Activated naive CD4-positive, alpha-beta T cell treated with Interleukin-2 at 50 U/mL for 16 hours (primary cell): Measurements from ENCODE around the gene PLXNB1.
A peak's percentile ranks its signal among the peaks of the same experiment; 100 is the strongest.
"Not testable (repeated sequence)": the region's sequence is repeated elsewhere in the genome, so short reads cannot be mapped to it uniquely, and the experiment has no call there.

ENCODE experiments used
- DNase-seq: peaks from one replicate; pipeline ENCODE4 v3.0.0-alpha.2; 2020

Gene PLXNB1

DNA sequence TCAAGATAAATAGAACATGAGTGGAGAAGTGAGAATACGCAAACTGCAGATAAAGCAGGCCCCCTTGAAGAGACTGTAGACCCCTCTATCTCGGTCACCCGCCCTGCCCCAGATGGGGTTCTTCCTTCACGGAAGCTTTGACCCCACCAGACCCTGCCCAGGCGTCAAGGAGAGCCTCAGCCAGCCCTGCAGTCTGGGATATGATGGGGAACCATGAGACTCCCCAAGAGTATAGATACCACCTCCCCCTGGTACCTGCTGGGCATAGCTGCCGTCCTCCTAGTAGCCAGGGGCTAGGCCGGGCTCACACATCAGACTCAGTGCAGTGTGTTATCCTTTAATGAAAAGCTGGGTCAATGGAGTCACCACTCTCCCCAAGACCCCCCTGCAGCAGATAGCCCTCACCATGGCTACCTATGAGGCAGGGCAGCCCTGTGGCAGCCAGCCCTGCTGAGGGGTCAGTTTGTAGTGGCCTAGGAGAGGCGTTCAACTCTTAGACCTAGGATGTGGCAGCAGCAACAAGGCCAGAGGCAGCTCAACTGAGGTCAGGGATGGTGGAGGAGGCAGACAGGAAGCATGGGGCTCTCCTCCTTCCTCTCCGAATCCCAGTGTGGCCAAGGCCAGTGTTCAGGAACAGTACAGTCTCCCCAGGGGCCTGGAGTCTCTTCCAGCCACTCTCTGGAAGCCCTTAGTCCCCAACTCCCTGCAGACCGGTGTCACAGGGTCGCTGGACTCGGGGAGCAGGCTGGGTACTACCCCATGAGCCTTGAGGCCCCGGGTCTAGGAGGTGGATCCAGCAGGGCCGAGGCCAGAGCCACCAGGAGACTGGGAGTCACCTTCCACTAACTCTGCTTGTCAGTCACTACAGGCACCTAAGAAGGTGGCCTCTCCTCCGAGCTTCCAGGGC, 26.1 kb downstream of the PLXNB1 start:
- DNase-seq = no peak

DNA sequence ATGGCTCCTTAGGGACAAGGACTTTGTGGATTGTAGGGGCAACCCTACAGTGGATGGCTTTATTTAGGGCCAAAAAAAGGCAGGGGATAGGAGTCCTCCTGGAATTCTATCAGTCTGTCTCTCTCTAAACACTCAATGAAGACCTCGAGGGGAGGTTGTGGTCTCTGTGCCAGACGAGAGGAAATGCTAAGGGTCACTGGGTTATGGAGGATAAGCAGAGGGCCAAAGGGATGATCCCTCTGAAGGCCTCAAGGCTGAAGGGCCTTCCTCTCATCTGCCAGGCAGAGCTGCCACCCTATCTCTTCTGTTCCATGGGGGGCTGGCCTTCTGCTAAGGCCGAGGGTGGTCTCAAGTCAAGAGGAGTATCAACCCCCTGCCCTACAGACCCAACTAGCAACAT, 27.0 kb downstream of the PLXNB1 start:
- DNase-seq = no peak

DNA sequence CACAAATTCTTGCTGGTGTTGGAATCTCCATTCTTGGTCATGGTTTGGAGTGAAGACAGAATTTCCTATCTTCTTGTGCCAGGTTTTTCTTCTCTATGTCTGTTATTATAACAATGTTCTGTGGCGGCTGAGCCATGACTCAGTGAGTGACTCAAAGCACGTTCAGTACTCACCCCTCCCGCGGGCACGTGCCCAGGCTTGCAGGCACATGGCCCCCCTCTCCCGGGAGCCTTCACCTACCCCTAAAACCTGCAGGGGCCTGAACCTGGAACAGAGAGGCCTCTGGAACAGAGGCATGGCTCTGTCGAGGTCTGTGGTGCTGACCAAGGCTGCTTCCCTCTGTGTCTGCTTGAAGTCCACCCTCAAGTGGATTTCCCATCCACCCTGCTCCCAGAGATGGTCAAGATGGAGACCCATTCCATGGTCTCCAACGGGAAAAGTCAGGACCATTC, 27.6 kb downstream of the PLXNB1 start:
- no peak for DNase-seq

DNA sequence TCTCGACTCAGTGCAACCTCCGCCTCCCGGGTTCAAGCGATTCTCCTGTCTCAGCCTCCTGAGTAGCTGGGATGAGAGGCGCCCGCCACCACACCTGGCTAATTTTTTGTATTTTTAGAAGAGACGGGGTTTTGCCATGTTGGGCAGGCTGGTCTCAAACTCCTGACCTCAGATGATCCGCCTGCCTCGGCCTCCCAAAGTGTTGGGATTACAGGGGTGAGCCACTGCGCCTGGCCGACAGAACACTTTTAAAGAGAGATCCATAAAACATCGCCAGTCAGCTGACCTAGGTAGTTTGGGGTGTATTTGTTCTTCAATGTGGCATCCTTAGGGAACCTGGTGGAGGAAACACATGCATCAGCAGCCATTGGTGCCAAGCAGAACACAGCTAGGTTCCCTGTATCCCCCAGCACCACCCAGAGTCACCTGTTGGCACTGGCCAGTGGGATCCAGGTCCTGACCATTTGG, 28.4 kb downstream of the PLXNB1 start:
- DNase-seq = not testable (repeated sequence)

DNA sequence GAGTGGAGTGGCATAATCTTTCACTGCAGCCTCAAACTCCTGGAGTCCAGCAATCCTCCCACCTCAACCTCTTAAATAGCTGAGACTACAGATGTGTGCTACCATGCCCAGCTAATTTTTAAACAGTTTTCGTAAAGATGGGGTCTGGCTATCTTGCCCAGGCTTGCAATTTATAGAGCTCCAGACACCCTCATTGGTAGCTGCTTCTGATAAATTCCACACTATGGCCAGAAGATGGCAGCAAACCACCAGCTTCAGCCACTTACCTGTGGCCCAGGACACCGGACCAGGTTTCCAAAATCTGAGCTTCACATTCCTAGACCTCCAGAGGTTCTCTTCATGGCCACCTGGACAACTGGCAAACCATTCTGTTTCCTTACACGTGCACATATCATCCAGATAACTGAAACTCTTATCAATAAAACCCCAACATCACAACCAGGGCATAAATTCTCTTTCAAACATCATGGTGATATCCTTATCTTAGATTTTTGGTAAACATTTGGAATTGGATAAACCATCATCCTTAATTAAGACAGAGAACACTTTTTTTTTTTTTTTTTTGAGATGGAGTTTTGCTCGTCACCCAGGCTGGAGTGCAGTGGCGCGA, 29.0 kb downstream of the PLXNB1 start:
- peak; percentile 65 for DNase-seq

- DNase-seq = no peak
These were observed 30.3 kb downstream of the PLXNB1 start for GRCh38 chr3:48399387-48400172.

- DNase-seq = no peak
These were observed 31.0 kb downstream of the PLXNB1 start for GRCh38 chr3:48398701-48399386.

GRCh38 chr3:48397767-48398681, 31.9 kb downstream of the PLXNB1 start:
- no peak for DNase-seq

- no peak for DNase-seq
These were observed 34.2 kb downstream of the PLXNB1 start for GRCh38 chr3:48395714-48396113.

DNA sequence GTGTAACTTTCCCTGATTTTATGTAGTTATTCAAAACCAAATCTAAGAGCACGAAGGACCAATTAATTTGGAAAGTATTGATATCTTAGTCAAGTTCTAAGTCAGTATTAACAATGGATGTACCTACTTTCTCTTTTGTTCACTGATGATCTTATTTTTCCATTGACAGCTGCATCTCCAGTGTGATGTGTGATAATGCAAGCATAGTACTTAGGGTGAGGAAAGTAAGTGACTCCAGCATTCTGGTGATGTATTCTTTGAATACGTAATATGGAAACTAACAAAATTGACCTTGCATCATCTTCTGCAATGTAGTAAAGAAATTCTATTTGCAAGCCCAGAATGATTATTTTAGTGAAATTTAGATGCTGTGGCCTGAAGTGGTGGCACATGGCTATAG, 35.5 kb downstream of the PLXNB1 start:
- DNase-seq = no peak

- no peak for DNase-seq
These were observed 40.9 kb downstream of the PLXNB1 start for GRCh38 chr3:48388966-48389365.

- no peak for DNase-seq
These were observed 42.3 kb downstream of the PLXNB1 start for GRCh38 chr3:48387634-48388033.

- no peak for DNase-seq
These were observed 56.9 kb downstream of the PLXNB1 start for GRCh38 chr3:48372862-48373435.

DNA sequence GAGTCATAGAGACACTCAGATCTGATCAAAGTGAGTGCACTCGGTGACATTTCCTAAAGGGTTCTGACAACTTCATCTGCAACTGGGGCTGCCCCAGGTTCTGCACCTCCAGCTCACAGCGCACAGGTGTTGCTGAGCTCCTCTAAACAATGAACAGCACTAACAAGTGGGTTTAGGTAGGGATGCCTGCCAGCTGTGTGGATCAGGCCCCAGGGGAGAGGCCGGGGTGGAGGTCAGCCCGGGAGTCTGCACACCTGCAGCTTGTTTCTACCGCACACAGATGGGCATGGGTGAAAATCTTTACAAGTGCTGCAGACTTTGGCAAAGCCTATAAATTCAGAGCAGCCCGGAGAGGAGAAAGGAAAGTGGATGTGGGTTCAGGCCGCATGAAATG, 57.5 kb downstream of the PLXNB1 start:
- no peak for DNase-seq

- DNase-seq = no peak
These were observed 58.1 kb downstream of the PLXNB1 start, which contains the start of gene FBXW12 for GRCh38 chr3:48371651-48372376. Gene FBXW12 (plus strand): TSS chr3:48372219. CDS start chr3:48372768, 549 bp downstream.

- DNase-seq = no peak
These were observed 59.6 kb downstream of the PLXNB1 start for GRCh38 chr3:48370333-48370713.

GRCh38 chr3:48369693-48370332, 60.1 kb downstream of the PLXNB1 start:
- DNase-seq = no peak

- DNase-seq = no peak
These were observed 62.7 kb downstream of the PLXNB1 start for GRCh38 chr3:48367201-48367600.

- DNase-seq = no peak
These were observed 65.0 kb downstream of the PLXNB1 start for GRCh38 chr3:48364840-48365239.

DNA sequence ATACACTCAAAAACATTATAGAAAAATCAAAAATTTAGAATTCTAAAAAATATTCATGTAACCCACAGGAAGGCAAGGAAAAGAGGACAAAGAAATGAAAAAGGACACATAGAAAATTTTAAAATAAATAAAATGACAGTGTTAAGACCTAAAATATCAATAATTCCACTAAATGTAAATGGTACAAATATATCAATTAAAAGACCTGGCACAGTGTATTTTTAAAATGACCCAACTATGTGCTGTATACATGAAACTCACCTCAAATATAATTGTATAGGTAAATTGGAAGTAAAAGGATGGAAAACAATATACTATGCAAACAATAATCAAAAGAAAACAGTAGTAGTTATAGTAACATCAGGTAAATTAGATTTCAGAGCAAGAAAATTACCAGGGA, 68.0 kb downstream of the PLXNB1 start:
- DNase-seq = no peak
